Endothelial cell of umbilical vein (primary cell): ENCODE measurements around the gene MTREX. TPM values are rescaled to one million over a fixed set of nuclear protein-coding genes. Genes with fewer than 3 reads are reported as not detected.

Source experiments
- BruUV-seq: library from RNA; stranded (reverse); fragments of 400-500 nt; replicated peaks from 2 replicates; lab custom pipeline; 2021; lab: Mats Ljungman, UMichigan
- CTCF ChIA-PET: fragments of 300-600, 350-600 bp; sonication (Branson Sonifier 250); formaldehyde crosslinking; loops from one replicate; lab custom pipeline; 2021; ENCODE audit warnings: antibody characterized with exemption, inconsistent platforms; lab: Charles Lee
- POLR2A ChIA-PET: fragments of 300-600, 350-600 bp; sonication (Branson Sonifier 250); formaldehyde crosslinking; loops from one replicate; lab custom pipeline; 2021; ENCODE audit warnings: antibody characterized with exemption, inconsistent platforms; lab: Charles Lee
- DNase-seq: peaks from one replicate; pipeline ENCODE4 v3.0.0-alpha.2; 2011; ENCODE audit warnings: low read depth, low spot score
- FAIRE-seq: peaks from 2 replicates; lab custom pipeline; 2011; peaks lifted over from hg19 to GRCh38; lab: Jason Lieb, UNC
- H2AFZ ChIP-seq: 2 replicates; pipeline ENCODE4 v1.6.0; 2012; ENCODE audit warnings: low read depth, low read length, control low read depth, inconsistent platforms
- H3K27ac ChIP-seq: 2 replicates; pipeline ENCODE4 v1.5.1; 2011; ENCODE audit warnings: low read depth, mild to moderate bottlenecking, control low read depth, low read length, moderate library complexity; ENCODE audit not compliant: insufficient read depth
- H3K27me3 ChIP-seq, 2 experiments: 2 replicates each; pipeline versions ENCODE4 v1.6.0 to v1.6.1; 2011; ENCODE audit warnings: low read length in 2 of 2, mixed read lengths in 1 of 2; ENCODE audit not compliant: control insufficient read depth in 2 of 2, insufficient read depth in 2 of 2
- H3K36me3 ChIP-seq, 2 experiments: 2 replicates in 1 of 2; 3 replicates in 1 of 2; pipeline ENCODE4 v1.5.1; 2011; ENCODE audit warnings: low read length in 2 of 2, mild to moderate bottlenecking in 1 of 2, moderate library complexity in 1 of 2; ENCODE audit not compliant: control insufficient read depth in 2 of 2, insufficient read depth in 2 of 2; ENCODE audit errors: extremely low read depth in 1 of 2
- H3K4me1 ChIP-seq: 3 replicates; pipeline ENCODE4 v1.5.1; 2011; ENCODE audit warnings: mild to moderate bottlenecking, low read length; ENCODE audit not compliant: control insufficient read depth, insufficient read depth; ENCODE audit errors: extremely low read depth
- H3K4me2 ChIP-seq: 2 replicates; pipeline ENCODE4 v1.6.1; 2011; ENCODE audit warnings: low read length, control low read depth, mixed read lengths; ENCODE audit not compliant: insufficient read depth
- H3K4me3 ChIP-seq, 3 experiments: fragments of 200-600 bp in 1 of 3; sonication (generic), shearing (Covaris generic) in 1 of 3; replicated peaks in 1 of 3; 2 replicates each; pipeline ENCODE4 v1.5.1; 2011 to 2016; ENCODE audit warnings: control low read depth in 3 of 3, low read length in 3 of 3, mild to moderate bottlenecking in 2 of 3, inconsistent platforms in 1 of 3, low read depth in 1 of 3, moderate library complexity in 1 of 3; ENCODE audit not compliant: insufficient read depth in 1 of 3
- H3K79me2 ChIP-seq: 2 replicates; pipeline ENCODE4 v1.6.0; 2012; ENCODE audit warnings: low read length, inconsistent platforms; ENCODE audit not compliant: control insufficient read depth, insufficient read depth
- H3K9ac ChIP-seq: replicated peaks from 2 replicates; pipeline ENCODE3; 2011; ENCODE audit warnings: low read length, control low read depth; ENCODE audit not compliant: insufficient read depth; ENCODE audit errors: extremely low read depth
- H3K9me1 ChIP-seq: replicated peaks from 3 replicates; pipeline ENCODE4 v1.6.0; 2011; ENCODE audit warnings: mild to moderate bottlenecking, low read length; ENCODE audit not compliant: control insufficient read depth, insufficient read depth; ENCODE audit errors: extremely low read depth
- H3K9me3 ChIP-seq: replicated peaks from 2 replicates; pipeline ENCODE4 v1.5.1; 2012; ENCODE audit warnings: low read length, inconsistent platforms; ENCODE audit not compliant: control insufficient read depth, insufficient read depth
- H4K20me1 ChIP-seq: replicated peaks from 2 replicates; pipeline ENCODE3; 2011; ENCODE audit warnings: mild to moderate bottlenecking, low read length; ENCODE audit not compliant: control insufficient read depth, insufficient read depth; ENCODE audit errors: extremely low read depth
- CTCF ChIP-seq, 2 donors: IDR thresholded peaks; 1 replicate in 1 of 2; 2 replicates in 1 of 2; pipeline ENCODE4 v1.5.1; 2011; ENCODE audit warnings: low read length in 2 of 2, mild to moderate bottlenecking in 2 of 2, moderate library complexity in 2 of 2, control low read depth in 1 of 2, inconsistent platforms in 1 of 2, low read depth in 1 of 2; ENCODE audit not compliant: insufficient read depth in 1 of 2; ENCODE audit errors: extremely low read depth in 1 of 2
- EZH2 ChIP-seq: IDR thresholded peaks from 2 replicates; pipeline ENCODE4 v1.6.1; 2012; ENCODE audit warnings: borderline replicate concordance, low read depth, mild to moderate bottlenecking, moderate library complexity, low read length, inconsistent platforms; ENCODE audit not compliant: severe bottlenecking
- FOS ChIP-seq: IDR thresholded peaks from 2 replicates; pipeline ENCODE4 v1.6.1; 2011; ENCODE audit warnings: mild to moderate bottlenecking, low read length, moderate library complexity, borderline replicate concordance; ENCODE audit not compliant: insufficient read depth
- GATA2 ChIP-seq: IDR thresholded peaks from 2 replicates; pipeline ENCODE4 v1.7.0; 2011; ENCODE audit warnings: low read depth, mild to moderate bottlenecking, moderate library complexity, mixed read lengths, low read length; ENCODE audit not compliant: insufficient read length, insufficient read depth
- JUN ChIP-seq: IDR thresholded peaks from 2 replicates; pipeline ENCODE4 v1.6.1; 2011; ENCODE audit warnings: borderline replicate concordance, low read depth; ENCODE audit not compliant: insufficient read length, insufficient read depth
- MAX ChIP-seq: IDR thresholded peaks from 2 replicates; pipeline ENCODE4 v1.6.1; 2011; ENCODE audit not compliant: insufficient read depth, insufficient read length
- MYC ChIP-seq: IDR thresholded peaks from one replicate; pipeline ENCODE4 v1.6.1; 2011; ENCODE audit warnings: mild to moderate bottlenecking, low read depth, low read length
- POLR2A ChIP-seq: IDR thresholded peaks from 2 replicates; pipeline ENCODE4 v1.6.1; 2012; ENCODE audit warnings: low read depth, mild to moderate bottlenecking, control low read depth, low read length
- POLR2AphosphoS5 ChIP-seq: IDR thresholded peaks from 2 replicates; pipeline ENCODE4 v1.6.1; 2012; ENCODE audit warnings: low read depth, mild to moderate bottlenecking, control low read depth, low read length, moderate library complexity; ENCODE audit not compliant: insufficient read depth
- dilution Hi-C: fragments of 300-500 bp; cut with MboI; formaldehyde crosslinking; loops from one replicate; pipeline ENCODE4 v1.15.0; 2019; ENCODE audit warnings: low sequenced_read_pairs; ENCODE audit not compliant: extremely low pct_ligation_motif_present
- intact Hi-C: fragments of 100-400 bp; cut with micrococcal nuclease; formaldehyde crosslinking; loops from one replicate; pipeline ENCODE4 v1.10.0; 2022
- polyA plus RNA-seq, 4 experiments: library from polyadenylated mRNA; depleted of rRNA in 3 of 4; stranded (reverse) in 3 of 4; unstranded in 1 of 4; fragments of >200 nt; gene quantifications; 2 replicates each; pipeline versions ENCODE4 v1.2.1 to v1.2.3, GENCODE V29; 2011 to 2012; ENCODE audit warnings: missing spikeins in 1 of 4
- total RNA-seq: library from RNA; stranded (reverse); gene quantifications from 2 replicates; pipeline ENCODE4 v1.2.3, GENCODE V29; 2021

Gene MTREX
- total and polyA plus RNA-seq, 2 donors (not counting 3 experiments of a cell fraction or from before 2014, with no cell fraction given) = 9.8 to 76.3 TPM

- CTCF ChIA-PET = interaction anchor here (1.4 to 1.7 kb wide), 3 partner anchors 11 to 332 kb away, joined by 3 to 7 read pairs (median 4); no protein-coding TSS in a partner anchor
- no peak for FAIRE-seq
- no peaks in the 10 kb centered on the region for H3K9me3 ChIP-seq
Observed at GRCh38 chr5:55360190-55360589, 52.4 kb downstream of the MTREX start.

More at GRCh38 chr5:55360190-55360589, 52.4 kb downstream of the MTREX start:
- Histone ChIP-seq H3K4me2 (no peak overlapping the region), H3K4me1 (no peaks in the 10 kb centered on the region), H4K20me1 (no peaks in the 10 kb centered on the region), H3K79me2 (peaks cover 2% of the 10 kb centered on the region), H3K27ac (no peak overlapping the region), H3K36me3 (peaks cover 8 to 10% of the 10 kb centered on the region in 2 experiments), H3K4me3 (no peak overlapping the region), H2AFZ (no peak overlapping the region), H3K27me3 (no peaks in the 10 kb centered on the region), H3K9ac (no peak overlapping the region), H3K9me1 (no peaks in the 10 kb centered on the region)
- POLR2A ChIA-PET = no interaction called here
- TF ChIP-seq JUN = no peak
- TF ChIP-seq FOS = no peak
- TF ChIP-seq GATA2 = no peak
- TF ChIP-seq EZH2 = no peak
- no peak for TF ChIP-seq POLR2AphosphoS5
- TF ChIP-seq MAX = no peak
- TF ChIP-seq CTCF (IDR thresholded peaks at IDR 0.05; ENCODE audit: extremely low read depth in 1 of 2, insufficient read depth in 1 of 2, low read depth in 1 of 2, low read length in 2 of 2) = no peak
- TF ChIP-seq POLR2A = no peak
- no peak for TF ChIP-seq MYC
- intact Hi-C loops (no loop called here), dilution Hi-C loops (no loop called here)
- DNase-seq = no peak
- no TSS peak for BruUV-seq
